Mesenchymal stem cell (in vitro differentiated cells and primary cell): Measurements from ENCODE around the gene ICA1. TPM values are rescaled to one million over a fixed set of nuclear protein-coding genes. Genes with fewer than 3 reads are reported as not detected.

Experiments used
- DNase-seq: peaks from one replicate; pipeline ENCODE4 v3.0.0-alpha.2; 2013
- H2AFZ ChIP-seq: one replicate; pipeline ENCODE4 v1.6.1; 2013; ENCODE audit warnings: low read depth, mild to moderate bottlenecking, control low read depth, inconsistent platforms, low read length, moderate library complexity
- H2AK5ac ChIP-seq: 2 replicates; pipeline ENCODE4 v1.6.1; 2013; ENCODE audit warnings: low read length, moderate library complexity, mild to moderate bottlenecking, inconsistent platforms; ENCODE audit not compliant: severe bottlenecking
- H2BK120ac ChIP-seq: one replicate; pipeline ENCODE4 v1.6.1; 2013; ENCODE audit warnings: low read depth, mild to moderate bottlenecking, inconsistent platforms, low read length, moderate library complexity
- H2BK12ac ChIP-seq, 2 experiments: one replicate each; pipeline ENCODE4 v1.6.1; 2013; ENCODE audit warnings: inconsistent platforms in 2 of 2, low read length in 2 of 2, mild to moderate bottlenecking in 2 of 2, moderate library complexity in 2 of 2, control low read depth in 1 of 2
- H2BK15ac ChIP-seq: one replicate; pipeline ENCODE4 v1.6.1; 2013; ENCODE audit warnings: mild to moderate bottlenecking, low read depth, inconsistent platforms; ENCODE audit not compliant: poor library complexity, severe bottlenecking
- H2BK5ac ChIP-seq: 2 replicates; pipeline ENCODE4 v1.6.1; 2013; ENCODE audit warnings: low read depth, mild to moderate bottlenecking, low read length, control low read depth, inconsistent platforms; ENCODE audit not compliant: poor library complexity, severe bottlenecking
- H3K14ac ChIP-seq, 2 experiments: one replicate each; pipeline ENCODE4 v1.6.1; 2013; ENCODE audit warnings: inconsistent platforms in 2 of 2, low read length in 2 of 2, control low read depth in 1 of 2, mild to moderate bottlenecking in 1 of 2, moderate library complexity in 1 of 2
- H3K18ac ChIP-seq, 2 experiments: one replicate each; pipeline ENCODE4 v1.6.1; 2013; ENCODE audit warnings: inconsistent platforms in 2 of 2, low read length in 2 of 2, control low read depth in 1 of 2, low read depth in 1 of 2, mild to moderate bottlenecking in 1 of 2
- H3K23ac ChIP-seq, 2 experiments: one replicate each; pipeline ENCODE4 v1.6.1; 2013; ENCODE audit warnings: inconsistent platforms in 2 of 2, low read length in 2 of 2, mild to moderate bottlenecking in 2 of 2, moderate library complexity in 2 of 2, control low read depth in 1 of 2
- H3K27ac ChIP-seq: 2 replicates; pipeline ENCODE4 v1.5.1; 2013; ENCODE audit warnings: mild to moderate bottlenecking, moderate library complexity, low read length, control low read depth, inconsistent platforms; ENCODE audit not compliant: poor library complexity, severe bottlenecking
- H3K27me3 ChIP-seq, 2 experiments: 2 replicates each; pipeline versions ENCODE4 v1.6.1 to v1.7.0; 2013; ENCODE audit warnings: low read length in 2 of 2, mild to moderate bottlenecking in 2 of 2, moderate library complexity in 2 of 2, control low read depth in 1 of 2, inconsistent platforms in 1 of 2; ENCODE audit not compliant: control insufficient read depth in 1 of 2, insufficient read depth in 1 of 2
- H3K36me3 ChIP-seq, 2 experiments: 2 replicates each; pipeline versions ENCODE4 v1.6.1 to v1.7.0; 2013; ENCODE audit warnings: low read length in 2 of 2, control low read depth in 1 of 2, inconsistent platforms in 1 of 2, low read depth in 1 of 2, mild to moderate bottlenecking in 1 of 2; ENCODE audit not compliant: insufficient read depth in 2 of 2, control insufficient read depth in 1 of 2
- H3K4ac ChIP-seq, 2 experiments: one replicate each; pipeline ENCODE4 v1.6.1; 2013; ENCODE audit warnings: inconsistent platforms in 2 of 2, low read length in 2 of 2, mild to moderate bottlenecking in 2 of 2, moderate library complexity in 2 of 2, control low read depth in 1 of 2, low read depth in 1 of 2
- H3K4me1 ChIP-seq: 2 replicates; pipeline ENCODE4 v1.6.1; 2013; ENCODE audit warnings: low read depth, low read length, control low read depth; ENCODE audit not compliant: control insufficient read depth, insufficient read depth
- H3K4me2 ChIP-seq: 2 replicates; pipeline ENCODE4 v1.6.1; 2013; ENCODE audit warnings: low read length, mild to moderate bottlenecking, inconsistent platforms; ENCODE audit not compliant: poor library complexity, severe bottlenecking
- H3K4me3 ChIP-seq, 2 experiments: 2 replicates each; pipeline versions ENCODE4 v1.5.1 to v1.7.0; 2013; ENCODE audit warnings: low read length in 2 of 2, mild to moderate bottlenecking in 2 of 2, control low read depth in 1 of 2, low read depth in 1 of 2; ENCODE audit not compliant: insufficient read depth in 1 of 2
- H3K79me1 ChIP-seq: replicated peaks from 2 replicates; pipeline ENCODE4 v1.6.1; 2013; ENCODE audit warnings: mild to moderate bottlenecking, control low read depth, low read length, inconsistent platforms; ENCODE audit not compliant: poor library complexity, severe bottlenecking
- H3K9ac ChIP-seq: 2 replicates; pipeline ENCODE4 v1.7.0; 2013; ENCODE audit warnings: mild to moderate bottlenecking, low read length, moderate library complexity
- H3K9me3 ChIP-seq: 2 replicates; pipeline ENCODE4 v1.7.0; 2013; ENCODE audit warnings: mild to moderate bottlenecking, low read length; ENCODE audit not compliant: control insufficient read depth
- H4K8ac ChIP-seq: one replicate; pipeline ENCODE4 v1.6.1; 2013; ENCODE audit warnings: inconsistent platforms, mild to moderate bottlenecking, low read length, moderate library complexity
- H4K91ac ChIP-seq: one replicate; pipeline ENCODE4 v1.6.1; 2013; ENCODE audit warnings: mild to moderate bottlenecking, low read length, inconsistent platforms
- WGBS: methylation state at CpG from one replicate; pipeline ENCODE4 v1.1.7; 2013; ENCODE audit warnings: mixed read lengths; 5-methylcytosine and 5-hydroxymethylcytosine counted together
- polyA plus RNA-seq, 2 experiments: library from polyadenylated mRNA; stranded (reverse); fragments of 200-250 nt; gene quantifications; one replicate each; pipeline ENCODE4 v1.2.3, GENCODE V29; 2013

The ICA1 gene
- 2.7 TPM for polyA plus RNA-seq (2013, experiment 1 of 2)
- 2.5 TPM for polyA plus RNA-seq (2013, experiment 2 of 2)

GRCh38 chr7:8261711-8262695 lies at the start of gene ICA1:
ICA1 (minus strand) TSS chr7:8262167; CDS start chr7:8235926, 26,241 bp downstream.
- H3K9ac ChIP-seq: no peak within 1 kb of the TSS
- peaks cover 14 to 49% of the 10 kb centered on the region in 2 experiments for H3K27me3 ChIP-seq
- peak; percentile 51 for DNase-seq
- H2BK120ac ChIP-seq: no peak within 1 kb of the TSS
- H3K36me3 ChIP-seq: no peaks in the 10 kb centered on the region
- H3K4me1 ChIP-seq: peaks cover 10% of the 10 kb centered on the region
- H3K79me1 ChIP-seq: no peaks in the 10 kb centered on the region
- no peak within 1 kb of the TSS for H2AK5ac ChIP-seq
- WGBS: 3% methylated on average over 71 of the region's 109 CpGs
- peak within 1 kb of the TSS; percentile 2 for H4K91ac ChIP-seq
- peak within 1 kb of the TSS; percentile 70 to 82 for H3K4me3 ChIP-seq
- H3K14ac ChIP-seq: peak within 1 kb of the TSS in 1 of 2 experiments; percentile 46
- peaks cover 11% of the 10 kb centered on the region for H3K9me3 ChIP-seq
- H2BK5ac ChIP-seq: no peak within 1 kb of the TSS
- H2AFZ ChIP-seq: peak within 1 kb of the TSS; percentile 67
- H3K18ac ChIP-seq: peak within 1 kb of the TSS in 1 of 2 experiments; percentile 51
- H3K27ac ChIP-seq: no peak within 1 kb of the TSS
- H3K4me2 ChIP-seq: peak within 1 kb of the TSS; percentile 98
- no peak within 1 kb of the TSS for H3K4ac ChIP-seq
- no peak within 1 kb of the TSS for H2BK15ac ChIP-seq
- H2BK12ac ChIP-seq: no peak within 1 kb of the TSS
- peak within 1 kb of the TSS; percentile 30 for H4K8ac ChIP-seq
- peak within 1 kb of the TSS in 1 of 2 experiments; percentile 51 for H3K23ac ChIP-seq

GRCh38 chr7:8310876-8311275 lies 48.9 kb upstream of the ICA1 start:
- no peak overlapping the region for H3K14ac ChIP-seq
- no peak for DNase-seq
- no peaks in the 10 kb centered on the region for H3K36me3 ChIP-seq
- no peak overlapping the region for H2BK15ac ChIP-seq
- H4K8ac ChIP-seq: no peak overlapping the region
- no peak overlapping the region for H3K4me3 ChIP-seq
- no peak overlapping the region for H3K23ac ChIP-seq
- H2BK120ac ChIP-seq: no peak overlapping the region
- H3K27me3 ChIP-seq: no peaks in the 10 kb centered on the region
- H3K4me1 ChIP-seq: no peaks in the 10 kb centered on the region
- H2BK12ac ChIP-seq: no peak overlapping the region
- no peak overlapping the region for H2AK5ac ChIP-seq
- H3K18ac ChIP-seq: no peak overlapping the region
- H3K9ac ChIP-seq: no peak overlapping the region
- peaks cover 11% of the 10 kb centered on the region for H3K9me3 ChIP-seq
- H3K4me2 ChIP-seq: no peak overlapping the region
- no peak overlapping the region for H3K27ac ChIP-seq
- no CpG with 5 or more reads among the region's 1 CpG for WGBS
- no peak overlapping the region for H2AFZ ChIP-seq
- no peaks in the 10 kb centered on the region for H3K79me1 ChIP-seq
- no peak overlapping the region for H4K91ac ChIP-seq
- H3K4ac ChIP-seq: no peak overlapping the region
- no peak overlapping the region for H2BK5ac ChIP-seq

DNA sequence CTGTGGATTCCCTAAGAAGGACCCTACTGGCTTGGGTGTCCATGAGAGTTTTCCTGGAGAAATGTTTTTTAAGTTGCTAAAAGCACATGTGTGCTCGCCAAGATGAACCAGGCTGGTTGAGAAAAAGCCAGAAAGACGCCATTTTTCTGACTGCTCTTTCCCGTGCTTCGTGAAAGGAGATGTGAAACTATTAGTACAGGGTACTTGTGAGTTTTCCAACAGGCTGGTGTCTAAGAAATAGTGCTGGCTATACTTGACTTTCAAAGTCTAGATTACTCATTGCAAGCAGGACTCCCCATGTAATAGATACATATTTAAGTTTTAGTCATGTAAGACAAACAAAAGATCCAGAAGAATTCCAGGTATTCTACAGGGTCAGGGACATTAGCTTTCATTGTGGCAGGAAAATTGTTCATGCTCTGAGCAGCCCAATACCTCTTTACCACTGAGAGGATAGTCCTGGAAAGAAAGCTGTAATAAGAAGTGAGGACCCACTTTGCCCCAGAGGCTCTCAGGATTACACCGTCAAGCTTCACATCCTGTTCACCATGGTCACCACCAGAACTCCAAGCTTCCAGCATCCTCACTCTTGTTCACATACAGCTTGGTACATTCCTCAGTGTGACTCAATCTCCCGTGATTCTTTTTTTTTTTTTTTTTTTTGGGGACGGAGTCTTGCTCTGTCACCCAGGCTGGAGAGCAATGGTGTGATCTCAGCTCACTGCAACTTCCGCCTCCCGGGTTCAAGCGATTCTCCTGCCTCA lies 43.8 kb upstream of the ICA1 start:
- no peak overlapping the region for H4K91ac ChIP-seq
- no peak overlapping the region for H2BK5ac ChIP-seq
- no peak for DNase-seq
- no peaks in the 10 kb centered on the region for H3K9me3 ChIP-seq
- H2BK12ac ChIP-seq: no peak overlapping the region
- no peak overlapping the region for H3K18ac ChIP-seq
- H3K23ac ChIP-seq: no peak overlapping the region
- no peak overlapping the region for H2BK15ac ChIP-seq
- no peak overlapping the region for H3K9ac ChIP-seq
- no peaks in the 10 kb centered on the region for H3K27me3 ChIP-seq
- H3K4ac ChIP-seq: no peak overlapping the region
- no peak overlapping the region for H3K4me2 ChIP-seq
- no peaks in the 10 kb centered on the region for H3K79me1 ChIP-seq
- H3K4me1 ChIP-seq: no peaks in the 10 kb centered on the region
- no peak overlapping the region for H4K8ac ChIP-seq
- H3K14ac ChIP-seq: no peak overlapping the region
- no peaks in the 10 kb centered on the region for H3K36me3 ChIP-seq
- no peak overlapping the region for H2AFZ ChIP-seq
- H3K4me3 ChIP-seq: no peak overlapping the region
- H3K27ac ChIP-seq: no peak overlapping the region
- 86% methylated on average over 9 of the region's 10 CpGs for WGBS
- no peak overlapping the region for H2BK120ac ChIP-seq
- H2AK5ac ChIP-seq: no peak overlapping the region

- Histone ChIP-seq H3K9ac (no peak overlapping the region), H4K8ac (no peak overlapping the region), H2BK15ac (no peak overlapping the region), H3K18ac (no peak overlapping the region), H4K91ac (no peak overlapping the region), H3K4me3 (no peak overlapping the region), H3K36me3 (no peaks in the 10 kb centered on the region), H3K27ac (no peak overlapping the region), H2BK120ac (no peak overlapping the region), H2BK12ac (no peak overlapping the region), H3K23ac (no peak overlapping the region), H2BK5ac (no peak overlapping the region), H3K79me1 (no peaks in the 10 kb centered on the region), H2AK5ac (no peak overlapping the region), H3K4me1 (no peaks in the 10 kb centered on the region), H3K14ac (no peak overlapping the region), H3K4me2 (no peak overlapping the region), H2AFZ (no peak overlapping the region), H3K27me3 (no peaks in the 10 kb centered on the region), H3K4ac (no peak overlapping the region), H3K9me3 (no peaks in the 10 kb centered on the region)
- DNase-seq: no peak
- 88% methylated on average over 1 of the region's 2 CpGs for WGBS
Measured at GRCh38 chr7:8305104-8305503, 43.1 kb upstream of the ICA1 start.
